Colonic mucosa (tissue), 4 donors: Measurements from ENCODE around the gene DDX20. TPM values are rescaled to one million over a fixed set of nuclear protein-coding genes. Genes with fewer than 3 reads are reported as not detected.

Experiments used
- DNase-seq: peaks from one replicate; pipeline ENCODE4 v3.0.0-alpha.2; 2020
- H3K27ac ChIP-seq: fragments of 200-600 bp; one replicate; pipeline ENCODE4 v1.8.0; 2021
- H3K27me3 ChIP-seq: fragments of 200-600 bp; one replicate; pipeline ENCODE4 v1.8.0; 2021
- H3K36me3 ChIP-seq: fragments of 200-600 bp; one replicate; pipeline ENCODE4 v1.8.0; 2021
- H3K4me1 ChIP-seq: fragments of 200-600 bp; one replicate; pipeline ENCODE4 v1.8.0; 2021; ENCODE audit warnings: mild to moderate bottlenecking
- H3K4me3 ChIP-seq: fragments of 200-600 bp; one replicate; pipeline ENCODE4 v1.8.0; 2021
- H3K9ac ChIP-seq, 2 donors: one replicate each; pipeline ENCODE4 v1.7.0; 2013; ENCODE audit warnings: control low read depth in 2 of 2, low read depth in 2 of 2, low read length in 2 of 2
- H3K9me3 ChIP-seq: fragments of 200-600 bp; one replicate; pipeline ENCODE4 v1.8.0; 2021
- intact Hi-C: fragments of 100-400 bp; cut with DNase I; formaldehyde crosslinking; loops from one replicate; pipeline ENCODE4 v1.14.1; 2022
- total RNA-seq, 2 donors: library from RNA; stranded (reverse); fragmentation: NEBNext Ultra II Directional in 1 of 2; extraction: Animal tissue kit (Norgen Biotek cat#: 25700) in 1 of 2; gene quantifications; one replicate each; pipeline ENCODE4 v1.2.1, GENCODE V29; 2021
- TF ChIP-seq, protein P1 (sequence below): fragments of 200-600 bp; IDR thresholded peaks from one replicate; pipeline ENCODE4 v1.8.0; 2022; ENCODE audit warnings: antibody characterized with exemption, mild to moderate bottlenecking
- donor health status: healthy.
- donor health status: DM: no; HTN: no; CAD: no.
- donor health status: DM: no; HTN: no; CAD: no.

The DDX20 gene
- total RNA-seq, 2 donors from 2014 or later: 9.6 to 11.5 TPM

DNA sequence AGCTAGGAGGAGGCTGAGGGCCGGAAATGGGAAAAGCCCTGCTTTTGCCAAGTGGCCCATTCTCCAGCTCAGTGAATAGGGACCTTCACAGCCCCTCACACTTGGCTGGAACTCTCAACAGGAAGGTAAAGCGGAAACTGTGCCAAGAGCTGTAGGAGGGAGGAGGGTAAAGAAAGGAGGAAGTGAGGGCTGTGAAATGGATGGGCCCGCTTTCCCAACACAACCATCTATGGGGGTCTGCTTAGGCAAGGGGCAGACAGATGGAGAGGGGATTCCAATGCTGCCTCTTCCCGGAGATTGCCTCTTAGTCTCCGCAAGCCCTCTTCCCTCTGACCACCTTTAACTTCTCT, 21.7 kb upstream of the DDX20 start:
- intact Hi-C loops: no loop called here
- TF ChIP-seq, protein P1, sequence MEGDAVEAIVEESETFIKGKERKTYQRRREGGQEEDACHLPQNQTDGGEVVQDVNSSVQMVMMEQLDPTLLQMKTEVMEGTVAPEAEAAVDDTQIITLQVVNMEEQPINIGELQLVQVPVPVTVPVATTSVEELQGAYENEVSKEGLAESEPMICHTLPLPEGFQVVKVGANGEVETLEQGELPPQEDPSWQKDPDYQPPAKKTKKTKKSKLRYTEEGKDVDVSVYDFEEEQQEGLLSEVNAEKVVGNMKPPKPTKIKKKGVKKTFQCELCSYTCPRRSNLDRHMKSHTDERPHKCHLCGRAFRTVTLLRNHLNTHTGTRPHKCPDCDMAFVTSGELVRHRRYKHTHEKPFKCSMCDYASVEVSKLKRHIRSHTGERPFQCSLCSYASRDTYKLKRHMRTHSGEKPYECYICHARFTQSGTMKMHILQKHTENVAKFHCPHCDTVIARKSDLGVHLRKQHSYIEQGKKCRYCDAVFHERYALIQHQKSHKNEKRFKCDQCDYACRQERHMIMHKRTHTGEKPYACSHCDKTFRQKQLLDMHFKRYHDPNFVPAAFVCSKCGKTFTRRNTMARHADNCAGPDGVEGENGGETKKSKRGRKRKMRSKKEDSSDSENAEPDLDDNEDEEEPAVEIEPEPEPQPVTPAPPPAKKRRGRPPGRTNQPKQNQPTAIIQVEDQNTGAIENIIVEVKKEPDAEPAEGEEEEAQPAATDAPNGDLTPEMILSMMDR: no peak
- Histone ChIP-seq H3K27ac (peak overlapping the region; percentile 29), H3K9ac (no peak overlapping the region), H3K4me1 (peaks cover 5% of the 10 kb centered on the region), H3K27me3 (no peaks in the 10 kb centered on the region), H3K4me3 (no peak overlapping the region), H3K9me3 (no peaks in the 10 kb centered on the region), H3K36me3 (no peaks in the 10 kb centered on the region)
- DNase-seq: no peak

DNA sequence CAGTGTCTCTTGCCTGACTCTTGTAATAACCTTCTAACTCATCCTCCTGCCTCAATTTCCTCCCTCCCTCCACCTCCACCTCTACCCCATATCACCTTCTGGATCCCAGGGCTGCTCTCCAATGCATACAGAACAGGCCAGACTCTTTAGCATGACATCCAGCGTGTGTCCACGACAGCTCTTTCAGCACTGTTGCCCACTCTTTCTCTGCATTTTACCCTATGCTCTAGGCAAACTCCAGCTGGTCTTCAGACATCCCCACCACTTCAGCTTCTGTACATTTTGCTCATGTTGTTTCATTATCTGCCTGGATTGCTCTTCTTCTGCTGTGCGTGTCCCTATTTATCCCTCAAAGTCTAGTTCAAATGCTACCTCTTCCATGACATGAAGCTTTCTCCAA, 21.3 kb upstream of the DDX20 start:
- no peak overlapping the region for H3K9ac ChIP-seq
- H3K27ac ChIP-seq: peak overlapping the region; percentile 29
- no peaks in the 10 kb centered on the region for H3K9me3 ChIP-seq
- intact Hi-C loops: no loop called here
- H3K4me3 ChIP-seq: no peak overlapping the region
- DNase-seq: no peak
- H3K27me3 ChIP-seq: no peaks in the 10 kb centered on the region
- peaks cover 5% of the 10 kb centered on the region for H3K4me1 ChIP-seq
- TF ChIP-seq, protein P1: no peak
- no peaks in the 10 kb centered on the region for H3K36me3 ChIP-seq

DNA sequence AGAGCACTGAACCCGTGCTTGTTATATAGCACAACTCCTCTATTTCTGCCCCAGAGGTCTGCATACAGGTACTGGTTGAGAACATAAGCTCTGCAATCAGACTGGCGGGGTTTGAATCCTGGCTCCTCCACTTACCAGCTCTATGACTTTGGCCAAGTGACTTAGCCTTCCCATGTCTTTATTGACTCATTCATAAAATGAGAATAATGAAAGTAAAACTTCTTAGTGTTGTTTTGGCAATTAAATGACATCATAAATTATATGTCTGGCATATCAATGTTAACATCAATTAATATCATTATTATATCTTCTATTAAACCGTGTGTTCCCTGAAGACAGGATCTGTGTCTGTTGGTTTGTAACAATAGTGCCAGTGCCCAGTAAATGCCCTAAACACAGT, 20.8 kb upstream of the DDX20 start:
- H3K36me3 ChIP-seq: no peaks in the 10 kb centered on the region
- TF ChIP-seq, protein P1: no peak
- H3K4me1 ChIP-seq: peaks cover 5% of the 10 kb centered on the region
- no peak overlapping the region for H3K4me3 ChIP-seq
- DNase-seq: no peak
- peak overlapping the region; percentile 29 for H3K27ac ChIP-seq
- intact Hi-C loops: no loop called here
- no peaks in the 10 kb centered on the region for H3K27me3 ChIP-seq
- H3K9ac ChIP-seq: no peak overlapping the region
- H3K9me3 ChIP-seq: no peaks in the 10 kb centered on the region

DNA sequence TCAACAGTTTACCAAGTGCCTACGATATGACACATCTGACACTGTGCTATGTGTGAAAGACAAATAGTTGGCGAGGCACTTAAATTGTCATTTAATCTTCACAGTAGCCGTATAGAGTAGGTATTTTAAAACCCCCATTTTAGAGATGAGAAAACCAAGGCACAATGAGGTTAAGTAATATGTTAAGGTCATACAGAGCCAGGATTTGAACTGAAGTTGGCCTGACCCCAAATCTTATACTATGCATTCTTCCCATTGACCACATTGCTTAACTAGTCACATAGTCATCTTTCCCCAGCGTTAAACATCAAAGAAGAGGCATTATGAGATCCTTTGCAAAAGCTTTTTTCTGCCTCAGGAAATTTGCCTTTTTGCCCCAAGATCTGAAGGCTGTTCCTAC, 20.4 kb upstream of the DDX20 start:
- TF ChIP-seq, protein P1: no peak
- DNase-seq: no peak
- no peak overlapping the region for H3K27ac ChIP-seq
- intact Hi-C loops: no loop called here
- H3K4me3 ChIP-seq: no peak overlapping the region
- peaks cover 5% of the 10 kb centered on the region for H3K4me1 ChIP-seq
- no peaks in the 10 kb centered on the region for H3K27me3 ChIP-seq
- no peak overlapping the region for H3K9ac ChIP-seq
- H3K36me3 ChIP-seq: no peaks in the 10 kb centered on the region
- H3K9me3 ChIP-seq: no peaks in the 10 kb centered on the region

DNA sequence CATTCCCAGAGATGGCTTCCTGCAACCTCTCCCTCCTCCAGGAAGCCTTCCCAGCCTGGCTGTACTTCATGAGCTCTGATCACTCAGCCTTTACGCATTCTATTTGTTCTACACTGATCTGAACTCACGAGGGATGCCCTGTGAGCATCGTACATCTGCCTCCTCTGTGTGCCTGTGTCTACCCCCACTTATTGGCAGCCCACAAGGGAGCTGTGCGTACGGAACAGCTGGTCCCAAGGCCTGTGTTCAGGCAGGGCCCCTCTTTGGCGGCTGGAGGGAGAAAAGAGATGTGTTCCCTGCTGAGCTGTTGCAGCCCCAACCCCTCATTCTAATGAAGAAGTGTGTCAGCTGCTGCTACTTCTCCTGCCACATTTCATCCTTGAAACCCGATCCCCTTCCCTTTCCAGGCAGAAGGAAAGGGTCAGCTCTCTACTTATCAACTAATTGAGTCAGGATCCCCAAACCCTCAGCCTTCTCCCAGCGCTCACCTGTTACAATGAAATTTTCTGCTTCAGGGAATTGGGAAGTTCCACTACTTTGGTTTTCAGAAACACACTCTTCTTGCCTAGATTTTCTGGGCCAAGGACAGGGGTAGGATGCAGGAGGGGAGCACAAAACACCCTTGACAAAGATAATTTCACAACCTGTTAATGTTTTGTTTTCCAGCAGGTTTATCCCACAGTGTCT, 19.7 kb upstream of the DDX20 start:
- H3K9me3 ChIP-seq: no peaks in the 10 kb centered on the region
- H3K36me3 ChIP-seq: no peaks in the 10 kb centered on the region
- H3K9ac ChIP-seq: no peak overlapping the region
- no peak overlapping the region for H3K27ac ChIP-seq
- no peaks in the 10 kb centered on the region for H3K27me3 ChIP-seq
- H3K4me1 ChIP-seq: peaks cover 5% of the 10 kb centered on the region
- intact Hi-C loops: no loop called here
- TF ChIP-seq, protein P1: no peak
- DNase-seq: no peak
- no peak overlapping the region for H3K4me3 ChIP-seq
